Prostate gland (tissue), 2 donors: Measurements from ENCODE around the gene MMRN1.

Experiments used
- POLR2A ChIP-seq: fragments of 450-650 bp; IDR thresholded peaks from one replicate; pipeline ENCODE4 v1.6.1; 2016; ENCODE audit warnings: antibody characterized with exemption, mild to moderate bottlenecking
- TF ChIP-seq, protein P1 (sequence below), 4 experiments: fragments of 200-600 bp in 2 of 4; fragments of 450-650 bp in 2 of 4; sonication (generic) in 2 of 4; IDR thresholded peaks; 1 replicate in 3 of 4; 2 replicates in 1 of 4; pipeline ENCODE4 v1.5.1; 2016 to 2019; ENCODE audit warnings: antibody characterized with exemption in 4 of 4, mild to moderate bottlenecking in 2 of 4, moderate library complexity in 2 of 4

- TF ChIP-seq POLR2A, result no peak
- TF ChIP-seq, protein P1, sequence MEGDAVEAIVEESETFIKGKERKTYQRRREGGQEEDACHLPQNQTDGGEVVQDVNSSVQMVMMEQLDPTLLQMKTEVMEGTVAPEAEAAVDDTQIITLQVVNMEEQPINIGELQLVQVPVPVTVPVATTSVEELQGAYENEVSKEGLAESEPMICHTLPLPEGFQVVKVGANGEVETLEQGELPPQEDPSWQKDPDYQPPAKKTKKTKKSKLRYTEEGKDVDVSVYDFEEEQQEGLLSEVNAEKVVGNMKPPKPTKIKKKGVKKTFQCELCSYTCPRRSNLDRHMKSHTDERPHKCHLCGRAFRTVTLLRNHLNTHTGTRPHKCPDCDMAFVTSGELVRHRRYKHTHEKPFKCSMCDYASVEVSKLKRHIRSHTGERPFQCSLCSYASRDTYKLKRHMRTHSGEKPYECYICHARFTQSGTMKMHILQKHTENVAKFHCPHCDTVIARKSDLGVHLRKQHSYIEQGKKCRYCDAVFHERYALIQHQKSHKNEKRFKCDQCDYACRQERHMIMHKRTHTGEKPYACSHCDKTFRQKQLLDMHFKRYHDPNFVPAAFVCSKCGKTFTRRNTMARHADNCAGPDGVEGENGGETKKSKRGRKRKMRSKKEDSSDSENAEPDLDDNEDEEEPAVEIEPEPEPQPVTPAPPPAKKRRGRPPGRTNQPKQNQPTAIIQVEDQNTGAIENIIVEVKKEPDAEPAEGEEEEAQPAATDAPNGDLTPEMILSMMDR (IDR thresholded peaks at IDR 0.05), result no peak
Measured at GRCh38 chr4:89939546-89939945, 44.9 kb downstream of the MMRN1 start.
